Mucosa of stomach (tissue), 1 donor: Measurements from ENCODE around the gene FAM83B.
"Not testable (repeated sequence)": the region's sequence is repeated elsewhere in the genome, so short reads cannot be mapped to it uniquely, and the experiment has no call there.

Experiments used
- H3K27me3 ChIP-seq: one replicate; pipeline ENCODE4 v1.7.0; 2013; ENCODE audit warnings: mild to moderate bottlenecking, low read length; ENCODE audit not compliant: control insufficient read depth, insufficient read depth
- H3K36me3 ChIP-seq: one replicate; pipeline ENCODE4 v1.7.0; 2013; ENCODE audit warnings: low read length; ENCODE audit not compliant: control insufficient read depth, insufficient read depth
- H3K4me1 ChIP-seq: one replicate; pipeline ENCODE4 v1.7.0; 2013; ENCODE audit warnings: mild to moderate bottlenecking, low read length; ENCODE audit not compliant: control insufficient read depth, insufficient read depth
- H3K4me3 ChIP-seq: one replicate; pipeline ENCODE4 v1.7.0; 2013; ENCODE audit warnings: low read length
- H3K9ac ChIP-seq: one replicate; pipeline ENCODE4 v1.7.0; 2013; ENCODE audit warnings: mild to moderate bottlenecking, low read length, moderate library complexity
- H3K9me3 ChIP-seq: one replicate; pipeline ENCODE4 v1.7.0; 2013; ENCODE audit warnings: mild to moderate bottlenecking, low read length, moderate library complexity; ENCODE audit not compliant: control insufficient read depth
- donor health status: Pancreatic carcinoma.

The FAM83B gene

GRCh38 chr6:54958446-54958845, 111.9 kb downstream of the FAM83B start:
- no peaks in the 10 kb centered on the region for H3K4me1 ChIP-seq

GRCh38 chr6:54959820-54960219, 113.2 kb downstream of the FAM83B start:
- Histone ChIP-seq H3K4me1 (no peaks in the 10 kb centered on the region), H3K36me3 (no peaks in the 10 kb centered on the region), H3K9me3 (no peaks in the 10 kb centered on the region), H3K9ac (no peak overlapping the region), H3K4me3 (no peak overlapping the region), H3K27me3 (no peaks in the 10 kb centered on the region)

More at GRCh38 chr6:54958446-54958845, 111.9 kb downstream of the FAM83B start:
- H3K9ac ChIP-seq = no peak overlapping the region
- H3K36me3 ChIP-seq = no peaks in the 10 kb centered on the region
- no peak overlapping the region for H3K4me3 ChIP-seq
- H3K9me3 ChIP-seq = no peaks in the 10 kb centered on the region
- no peaks in the 10 kb centered on the region for H3K27me3 ChIP-seq

GRCh38 chr6:54961372-54961771, 114.8 kb downstream of the FAM83B start:
- H3K4me3 ChIP-seq, H3K27me3 ChIP-seq, H3K36me3 ChIP-seq, H3K9ac ChIP-seq, H3K4me1 ChIP-seq, H3K9me3 ChIP-seq: not testable (repeated sequence)

GRCh38 chr6:54970337-54970736, 123.8 kb downstream of the FAM83B start:
- H3K4me1 ChIP-seq = no peaks in the 10 kb centered on the region
- no peak overlapping the region for H3K9ac ChIP-seq
- H3K36me3 ChIP-seq = no peaks in the 10 kb centered on the region
- no peaks in the 10 kb centered on the region for H3K9me3 ChIP-seq
- no peak overlapping the region for H3K4me3 ChIP-seq
- no peaks in the 10 kb centered on the region for H3K27me3 ChIP-seq

GRCh38 chr6:54971825-54972224, 125.3 kb downstream of the FAM83B start:
- H3K4me3 ChIP-seq = no peak overlapping the region
- no peaks in the 10 kb centered on the region for H3K27me3 ChIP-seq
- no peaks in the 10 kb centered on the region for H3K9me3 ChIP-seq
- no peak overlapping the region for H3K9ac ChIP-seq
- no peaks in the 10 kb centered on the region for H3K4me1 ChIP-seq
- no peaks in the 10 kb centered on the region for H3K36me3 ChIP-seq

GRCh38 chr6:54979161-54979560, 132.6 kb downstream of the FAM83B start:
- H3K9me3 ChIP-seq, H3K9ac ChIP-seq, H3K27me3 ChIP-seq, H3K36me3 ChIP-seq, H3K4me3 ChIP-seq, H3K4me1 ChIP-seq: not testable (repeated sequence)

- Histone ChIP-seq H3K4me1 (no peaks in the 10 kb centered on the region), H3K9ac (no peak overlapping the region), H3K9me3 (no peaks in the 10 kb centered on the region), H3K4me3 (no peak overlapping the region), H3K27me3 (no peaks in the 10 kb centered on the region), H3K36me3 (no peaks in the 10 kb centered on the region)
These were observed 134.1 kb downstream of the FAM83B start for GRCh38 chr6:54980511-54981275.

GRCh38 chr6:54981276-54981609, 134.7 kb downstream of the FAM83B start:
- no peak overlapping the region for H3K9ac ChIP-seq
- H3K27me3 ChIP-seq = no peaks in the 10 kb centered on the region
- no peaks in the 10 kb centered on the region for H3K4me1 ChIP-seq
- H3K36me3 ChIP-seq = no peaks in the 10 kb centered on the region
- no peak overlapping the region for H3K4me3 ChIP-seq
- no peaks in the 10 kb centered on the region for H3K9me3 ChIP-seq

- Histone ChIP-seq H3K27me3 (no peaks in the 10 kb centered on the region), H3K9me3 (no peaks in the 10 kb centered on the region), H3K4me3 (no peak overlapping the region), H3K36me3 (no peaks in the 10 kb centered on the region), H3K9ac (no peak overlapping the region), H3K4me1 (no peaks in the 10 kb centered on the region)
These were observed 135.1 kb downstream of the FAM83B start for GRCh38 chr6:54981647-54982046.

- no peaks in the 10 kb centered on the region for H3K27me3 ChIP-seq
- no peak overlapping the region for H3K4me3 ChIP-seq
- H3K9me3 ChIP-seq = no peaks in the 10 kb centered on the region
- no peaks in the 10 kb centered on the region for H3K4me1 ChIP-seq
- H3K9ac ChIP-seq = no peak overlapping the region
- H3K36me3 ChIP-seq = no peaks in the 10 kb centered on the region
These were observed 141.2 kb downstream of the FAM83B start for GRCh38 chr6:54987633-54988290.

- H3K4me3 ChIP-seq = no peak overlapping the region
- no peak overlapping the region for H3K9ac ChIP-seq
These were observed 142.0 kb downstream of the FAM83B start for GRCh38 chr6:54988576-54988975.

GRCh38 chr6:54990001-54990400, 143.4 kb downstream of the FAM83B start:
- no peaks in the 10 kb centered on the region for H3K4me1 ChIP-seq
- H3K9ac ChIP-seq = no peak overlapping the region
- no peak overlapping the region for H3K4me3 ChIP-seq
- H3K9me3 ChIP-seq = no peaks in the 10 kb centered on the region
- H3K27me3 ChIP-seq = no peaks in the 10 kb centered on the region
- no peaks in the 10 kb centered on the region for H3K36me3 ChIP-seq

More at GRCh38 chr6:54988576-54988975, 142.0 kb downstream of the FAM83B start:
- no peaks in the 10 kb centered on the region for H3K27me3 ChIP-seq
- H3K4me1 ChIP-seq = no peaks in the 10 kb centered on the region
- H3K9me3 ChIP-seq = no peaks in the 10 kb centered on the region
- no peaks in the 10 kb centered on the region for H3K36me3 ChIP-seq
